UCSD-AML1 (cell line): Measurements from ENCODE around the gene RFX1.
A peak's percentile ranks its signal among the peaks of the same experiment; 100 is the strongest.
"Not testable (repeated sequence)": the region's sequence is repeated elsewhere in the genome, so short reads cannot be mapped to it uniquely, and the experiment has no call there.

Source experiments
- DNase-seq: peaks from one replicate; lab custom pipeline; 2025; ENCODE audit not compliant: unreplicated experiment; lab: John Stamatoyannopoulos, UW

The RFX1 gene

DNA sequence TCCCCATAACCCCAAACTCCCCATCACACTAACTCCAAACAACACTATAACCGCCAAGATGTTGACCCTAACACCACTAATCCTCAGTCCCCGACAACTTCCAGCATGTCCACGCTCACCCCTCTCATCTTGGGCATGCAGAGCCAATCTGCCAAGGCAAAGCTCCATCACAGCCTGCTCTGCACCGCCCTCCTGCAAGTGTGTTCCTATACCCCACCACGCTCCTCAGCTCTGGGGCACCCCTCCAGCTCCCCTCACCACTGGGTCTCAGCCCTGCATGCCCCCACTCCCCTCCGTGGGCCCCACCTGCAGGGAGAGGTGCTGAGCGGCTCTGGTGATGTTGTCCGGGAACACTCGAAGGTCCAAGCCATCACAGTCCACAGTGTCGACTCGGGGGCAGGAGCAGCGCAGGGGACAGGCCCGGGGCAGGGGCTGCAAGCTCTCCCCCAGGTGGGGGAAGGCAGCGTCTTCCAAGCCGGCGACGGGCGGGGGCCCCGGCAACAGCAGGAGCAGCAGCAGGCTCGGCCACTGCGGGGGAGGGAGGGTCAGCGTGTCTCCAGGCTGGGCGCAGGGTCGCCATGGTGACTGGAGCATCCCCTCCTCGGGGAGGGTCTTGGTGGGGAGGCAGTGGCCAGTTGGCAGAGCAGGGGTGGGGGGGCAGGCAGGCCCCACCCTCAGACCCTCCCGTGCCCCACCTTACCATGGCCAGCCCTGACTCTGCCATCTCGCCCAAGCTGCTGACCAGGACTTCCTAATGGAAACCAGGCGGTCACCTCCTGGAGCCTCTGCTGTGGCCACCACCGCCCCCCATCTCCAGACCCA is 68.4 kb downstream of the RFX1 start:
- DNase-seq: no peak

DNA sequence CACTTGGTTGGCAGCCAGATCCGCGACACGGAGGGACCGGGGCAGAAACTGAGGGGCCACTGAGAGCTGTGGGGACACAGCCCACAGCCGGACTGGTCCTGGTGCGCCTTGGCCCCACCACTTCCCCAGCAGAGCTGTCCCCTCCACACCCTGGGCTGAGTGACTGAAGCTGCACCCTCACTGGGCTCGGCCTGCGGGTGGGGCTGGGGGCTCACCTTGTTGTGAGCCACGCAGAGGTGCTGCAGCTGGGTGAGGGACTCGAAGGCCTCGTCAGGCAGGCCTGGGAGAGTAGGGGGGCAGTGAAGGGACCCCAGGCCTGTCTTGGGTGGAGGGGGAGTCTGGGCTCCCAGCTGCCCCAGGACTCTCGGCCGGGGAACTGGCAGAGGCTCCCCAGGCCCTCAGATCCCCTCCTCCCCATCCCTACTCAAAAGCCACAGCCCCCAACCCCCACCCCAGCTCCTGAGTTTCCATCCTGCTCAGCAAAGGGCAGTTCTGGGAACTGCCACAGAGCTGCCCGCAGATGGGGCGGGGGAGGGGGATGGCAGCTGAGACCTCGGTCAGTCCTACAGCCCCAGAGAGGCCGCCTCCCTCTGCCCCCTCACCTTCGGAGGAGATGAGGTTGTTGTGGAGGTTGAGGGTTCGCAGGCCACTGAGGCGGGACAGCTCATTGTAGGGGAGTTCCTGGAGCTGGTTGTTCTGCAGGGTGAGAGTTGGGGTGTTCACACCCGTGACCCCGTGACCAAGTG is 70.2 kb downstream of the RFX1 start:
- peak; percentile 83 for DNase-seq

DNA sequence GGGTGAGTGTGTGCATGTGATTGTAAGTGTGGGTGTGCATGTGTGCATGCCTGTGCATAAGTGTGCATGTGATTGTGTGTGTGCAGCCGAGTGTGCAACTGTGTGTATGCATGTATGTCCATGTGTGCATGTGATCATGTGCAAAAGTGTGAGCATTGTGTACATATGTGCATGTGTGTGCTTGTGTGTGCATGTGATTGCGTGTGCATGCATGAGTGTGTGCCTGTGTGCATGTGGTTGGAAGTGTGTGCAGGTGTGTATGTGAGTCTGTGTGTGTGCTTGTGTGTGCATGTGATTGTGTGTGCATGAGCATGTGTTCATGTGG is 71.4 kb downstream of the RFX1 start:
- DNase-seq: no peak

DNA sequence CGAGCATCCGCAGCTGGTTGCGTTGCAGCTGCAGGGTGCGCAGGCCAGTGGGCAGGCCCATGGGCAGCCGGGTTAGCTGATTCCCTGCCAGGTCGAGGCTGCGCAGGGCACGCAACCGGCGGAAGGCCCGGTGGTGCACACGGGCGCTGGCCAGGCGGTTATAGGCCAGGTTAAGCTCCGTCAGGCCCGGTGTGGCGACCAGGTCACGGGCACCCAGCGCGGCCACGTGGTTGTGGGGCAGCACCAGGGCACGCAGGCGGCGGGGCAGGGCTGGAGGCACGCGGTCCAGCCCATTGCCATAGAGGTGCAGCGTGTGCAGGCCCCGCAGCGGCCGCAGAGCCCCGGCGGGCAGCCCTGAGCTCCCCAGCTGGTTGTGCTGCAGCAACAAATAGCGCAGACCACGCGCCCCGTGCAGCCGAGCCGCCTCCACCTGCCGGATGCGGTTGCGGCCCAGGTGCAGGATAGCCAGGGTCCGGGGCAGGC is 73.2 kb downstream of the RFX1 start:
- no peak for DNase-seq

DNA sequence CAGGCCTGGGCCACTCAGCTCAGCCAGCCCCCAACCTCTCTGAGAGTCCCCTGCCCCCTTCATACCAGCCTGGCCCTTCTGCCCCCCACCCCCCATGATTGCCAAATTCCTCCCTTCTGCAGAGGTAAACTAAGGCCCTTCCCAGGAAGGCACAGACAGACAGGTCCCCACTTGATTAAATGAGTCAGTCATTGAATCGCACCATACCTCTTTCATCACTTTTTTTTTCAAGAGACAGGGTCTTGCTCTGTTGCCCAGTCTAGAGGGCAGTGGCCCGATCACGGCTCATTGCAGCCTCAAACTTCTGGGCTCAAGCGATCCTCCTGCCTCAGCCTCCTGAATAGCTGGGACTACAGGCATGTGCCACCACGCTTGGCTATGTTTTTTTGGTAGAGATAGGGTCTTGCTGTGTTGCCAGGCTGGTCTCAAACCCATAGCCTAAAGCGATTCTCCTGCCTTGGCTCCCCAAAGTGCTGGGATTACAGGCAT is 73.9 kb downstream of the RFX1 start:
- DNase-seq: no peak

DNA sequence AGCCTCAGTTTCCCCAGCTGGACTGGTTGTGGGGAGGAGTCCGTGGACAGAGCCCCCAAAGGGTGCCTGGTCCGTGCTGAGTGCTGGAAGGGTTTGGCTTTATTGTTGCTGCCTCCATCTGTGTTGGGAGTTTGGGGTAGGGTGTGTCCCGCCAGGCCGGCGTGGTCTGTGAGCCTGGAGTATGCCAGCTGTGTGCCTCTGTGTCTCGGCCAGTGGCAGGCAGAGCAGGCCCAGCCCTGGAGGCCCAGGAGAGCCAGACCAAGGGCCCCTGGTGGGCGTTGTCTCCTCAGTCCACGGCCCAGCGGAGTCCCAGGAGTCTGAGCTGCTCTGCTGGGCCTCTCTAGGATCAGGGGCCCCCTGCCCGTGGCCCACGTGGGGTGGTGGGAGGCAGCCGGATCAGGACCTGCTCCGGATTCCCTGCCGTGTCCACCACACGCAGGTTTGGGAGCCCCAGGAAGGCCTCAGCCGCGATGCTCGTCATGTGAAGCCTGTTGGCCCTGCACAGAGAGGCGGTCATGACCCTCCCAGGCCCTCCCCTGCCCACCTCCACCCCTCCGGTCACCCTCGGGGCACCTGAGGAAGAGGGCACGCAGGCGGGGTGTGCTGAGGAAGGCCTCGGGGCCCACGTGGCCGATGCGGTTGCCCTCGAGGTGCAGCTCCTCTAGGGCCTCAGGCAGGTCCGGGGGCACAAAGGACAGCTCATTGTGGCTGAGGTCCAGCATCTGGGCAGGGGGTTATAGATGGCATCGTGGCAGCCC is 74.5 kb downstream of the RFX1 start:
- DNase-seq: no peak

DNA sequence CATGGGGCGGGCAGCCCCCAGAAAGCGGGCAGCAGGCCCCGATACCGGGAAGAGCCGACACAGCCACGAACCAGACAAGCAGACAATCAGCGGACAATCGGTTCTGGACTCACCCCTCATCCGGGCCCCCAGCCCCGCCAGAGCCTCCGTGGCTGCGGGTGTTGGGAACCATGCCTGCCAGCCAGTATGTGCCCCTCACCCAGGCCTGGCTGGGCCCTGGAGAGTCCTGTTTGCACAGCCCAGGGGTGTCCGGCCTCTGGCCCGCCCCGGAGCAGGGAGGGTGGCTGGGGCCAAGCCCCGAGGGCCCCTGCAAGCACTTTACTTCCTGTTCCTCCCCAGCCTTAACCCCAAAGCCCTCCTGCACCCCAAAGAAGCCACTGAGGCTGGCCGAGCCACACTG is 75.7 kb downstream of the RFX1 start:
- no peak for DNase-seq

DNA sequence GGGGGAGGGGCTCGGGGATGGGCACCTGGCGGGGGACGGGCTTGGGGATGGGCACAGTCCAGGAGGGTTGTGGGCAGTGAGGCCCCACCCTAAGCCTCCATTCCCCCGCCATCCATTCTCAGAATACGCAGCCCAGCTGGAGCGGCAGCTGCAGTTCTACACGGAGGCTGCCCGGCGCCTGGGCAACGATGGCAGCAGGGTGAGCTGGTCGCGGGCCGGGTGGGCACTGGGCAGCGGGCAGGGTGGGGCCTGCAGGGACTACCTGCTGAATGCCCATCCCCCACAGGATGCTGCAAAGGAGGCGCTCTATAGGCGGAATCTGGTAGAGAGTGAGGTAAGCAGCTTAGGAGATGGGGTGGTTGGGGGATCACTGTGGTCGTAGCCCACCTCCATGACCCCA is 76.2 kb downstream of the RFX1 start:
- DNase-seq: no peak

DNA sequence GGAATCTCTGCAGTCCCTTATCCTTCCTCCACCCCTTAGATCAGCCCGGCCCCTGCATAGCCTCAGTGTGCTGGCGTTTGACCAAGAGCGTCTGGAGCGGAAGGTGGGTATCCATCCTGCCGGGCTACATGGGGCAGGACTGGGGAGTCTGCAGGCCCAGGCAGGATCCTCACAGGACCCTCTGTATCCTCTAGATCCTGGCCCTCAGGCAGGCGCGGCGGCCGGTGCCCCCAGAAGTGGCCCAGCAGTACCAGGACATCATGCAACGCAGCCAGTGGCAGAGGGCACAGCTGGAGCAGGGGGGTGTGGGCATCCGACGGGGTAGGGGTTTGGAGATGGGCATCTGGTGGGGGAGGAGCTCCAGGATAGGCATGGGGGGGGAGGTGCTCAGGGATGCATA is 76.8 kb downstream of the RFX1 start:
- no peak for DNase-seq

DNA sequence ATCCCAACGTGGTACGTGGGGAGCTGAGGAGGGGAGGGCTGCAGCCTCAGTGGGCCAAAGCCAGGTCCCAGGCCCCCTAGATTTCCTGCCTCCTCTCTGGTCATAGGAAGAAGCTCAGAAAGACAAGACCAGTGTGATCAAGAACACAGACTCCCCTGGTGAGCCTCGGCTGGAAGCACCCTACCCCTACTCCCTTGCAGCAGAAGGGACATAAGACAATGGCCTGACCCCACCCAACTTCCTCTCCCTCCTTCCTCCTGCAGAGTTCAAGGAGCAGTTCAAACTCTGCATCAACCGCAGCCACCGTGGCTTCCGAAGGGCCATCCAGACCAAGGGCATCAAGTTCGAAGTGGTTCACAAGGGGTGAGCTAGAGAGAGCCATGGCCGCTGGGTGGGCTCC is 79.4 kb downstream of the RFX1 start:
- peak; percentile 42 for DNase-seq

DNA sequence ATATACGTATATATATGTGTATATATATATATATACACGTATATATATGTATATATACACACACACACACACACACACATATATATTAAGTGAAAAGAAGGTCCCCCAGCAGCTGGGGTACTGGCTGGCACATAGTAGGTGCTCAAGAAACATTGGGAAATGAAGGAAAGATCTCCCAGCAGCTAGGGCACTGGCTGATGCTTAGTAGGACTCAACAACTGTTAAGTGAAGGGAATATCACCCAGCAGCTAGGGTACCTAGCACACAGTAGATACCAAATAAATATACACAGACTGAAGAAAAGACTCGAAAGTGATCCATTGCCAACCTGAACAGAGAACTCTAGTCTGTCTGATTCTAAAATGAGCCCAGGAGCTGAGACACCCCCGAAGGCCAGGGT is 80.1 kb downstream of the RFX1 start:
- no peak for DNase-seq

DNA sequence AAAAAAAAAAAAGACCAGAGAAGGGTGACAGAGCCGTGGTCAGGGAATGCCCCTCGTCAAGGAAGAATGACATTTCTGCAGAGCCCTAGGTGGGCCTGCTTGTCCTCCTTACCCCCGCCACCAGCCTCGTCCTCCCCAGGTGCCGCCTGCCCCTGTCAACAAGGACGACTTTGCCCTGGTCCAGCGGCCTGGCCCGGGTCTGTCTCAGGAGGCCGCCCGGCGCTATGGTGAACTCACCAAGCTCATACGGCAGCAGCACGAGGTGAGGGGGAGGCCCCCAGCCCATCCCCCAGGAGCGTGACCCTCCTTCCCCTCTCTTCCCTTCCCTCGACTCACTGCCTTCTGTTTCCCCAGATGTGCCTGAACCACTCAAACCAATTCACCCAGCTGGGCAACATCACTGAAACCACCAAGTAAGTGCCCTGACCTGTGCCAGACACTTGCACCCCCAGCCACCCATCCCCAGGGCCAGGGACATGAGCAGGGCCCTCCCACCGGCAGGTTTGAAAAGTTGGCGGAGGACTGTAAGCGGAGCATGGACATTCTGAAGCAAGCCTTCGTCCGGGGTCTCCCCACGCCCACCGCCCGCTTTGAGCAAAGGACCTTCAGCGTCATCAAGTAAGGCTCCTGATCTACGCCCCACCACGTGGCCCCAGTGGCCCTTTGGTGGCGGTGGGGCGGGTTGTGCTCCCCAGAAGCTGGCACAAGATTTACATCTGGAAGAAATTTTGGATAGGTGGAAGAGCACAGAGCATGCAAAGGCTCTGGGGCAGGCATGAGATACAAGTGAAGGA is 82.7 kb downstream of the RFX1 start:
- no peak for DNase-seq

DNA sequence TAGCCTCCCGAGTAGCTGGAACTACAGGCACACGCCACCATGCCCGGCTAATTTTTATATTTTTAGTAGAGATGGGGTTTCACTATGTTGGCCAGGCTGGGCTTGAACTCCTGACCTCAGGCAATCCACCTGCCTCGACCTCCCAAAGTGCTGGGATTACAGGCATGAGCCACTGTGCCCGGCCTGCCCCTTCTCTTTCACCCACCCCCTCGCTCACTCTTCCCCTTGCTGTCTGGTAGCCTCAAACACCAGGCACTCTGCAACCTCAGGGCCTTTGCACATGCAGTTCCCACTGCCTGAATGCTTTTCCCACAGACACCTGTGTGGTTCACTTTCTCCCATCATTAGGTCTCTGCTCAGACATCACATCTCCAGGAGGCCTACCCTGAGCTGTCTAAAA is 84.0 kb downstream of the RFX1 start:
- not testable (repeated sequence) for DNase-seq

DNA sequence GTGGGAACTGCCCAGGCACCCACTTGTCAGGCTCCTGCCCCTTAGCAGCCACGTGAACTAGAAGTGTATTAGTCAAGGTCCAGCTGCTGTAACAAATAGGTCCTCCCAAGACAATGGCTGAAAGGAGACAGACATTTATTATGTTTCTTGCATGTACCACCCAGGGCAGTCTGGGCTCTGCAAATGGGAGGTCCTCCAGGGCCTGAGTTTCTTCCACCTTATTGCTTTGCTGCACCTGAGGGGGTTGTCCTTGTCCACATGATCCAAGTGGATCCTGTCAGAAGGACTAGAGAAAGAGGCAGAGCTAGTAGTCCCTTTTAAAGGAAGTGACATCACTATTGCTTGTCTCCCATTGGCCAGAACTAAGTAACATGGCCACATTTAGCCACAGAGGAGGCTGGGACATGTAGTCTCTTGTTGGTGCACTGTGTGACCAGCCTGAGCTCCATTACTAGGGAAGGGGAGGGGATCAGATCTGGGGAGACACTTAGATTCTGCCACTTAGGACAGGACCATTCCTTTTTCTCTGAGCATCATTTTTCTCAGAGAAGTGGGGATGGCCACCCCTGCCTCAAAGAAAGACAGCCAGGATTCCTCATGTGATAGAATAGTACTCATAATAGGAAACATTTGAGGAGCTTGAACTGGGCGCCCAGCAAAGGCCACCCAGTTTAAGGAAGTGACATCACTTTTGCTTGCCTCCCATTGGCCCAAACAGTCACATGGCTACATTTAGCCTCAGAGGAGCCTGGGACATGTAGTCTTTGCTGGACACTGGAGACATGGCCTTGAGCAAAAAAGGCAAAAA is 85.0 kb downstream of the RFX1 start:
- peak; percentile 52 for DNase-seq

DNA sequence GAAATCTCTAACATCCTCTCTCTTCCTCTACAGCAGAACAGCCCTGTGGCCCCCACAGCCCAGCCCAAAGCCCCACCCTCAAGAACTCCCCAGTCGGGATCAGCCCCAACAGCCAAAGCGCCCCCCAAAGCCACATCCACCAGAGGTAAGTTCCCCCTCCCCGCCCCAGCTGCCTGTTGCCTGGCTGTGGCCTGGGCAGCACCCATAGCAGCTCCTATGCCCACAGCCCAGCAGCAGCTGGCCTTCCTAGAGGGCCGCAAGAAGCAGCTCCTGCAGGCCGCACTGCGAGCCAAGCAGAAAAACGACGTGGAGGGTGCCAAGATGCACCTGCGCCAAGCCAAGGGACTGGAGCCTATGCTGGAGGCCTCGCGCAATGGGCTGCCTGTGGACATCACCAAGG is 85.6 kb downstream of the RFX1 start:
- DNase-seq: no peak

DNA sequence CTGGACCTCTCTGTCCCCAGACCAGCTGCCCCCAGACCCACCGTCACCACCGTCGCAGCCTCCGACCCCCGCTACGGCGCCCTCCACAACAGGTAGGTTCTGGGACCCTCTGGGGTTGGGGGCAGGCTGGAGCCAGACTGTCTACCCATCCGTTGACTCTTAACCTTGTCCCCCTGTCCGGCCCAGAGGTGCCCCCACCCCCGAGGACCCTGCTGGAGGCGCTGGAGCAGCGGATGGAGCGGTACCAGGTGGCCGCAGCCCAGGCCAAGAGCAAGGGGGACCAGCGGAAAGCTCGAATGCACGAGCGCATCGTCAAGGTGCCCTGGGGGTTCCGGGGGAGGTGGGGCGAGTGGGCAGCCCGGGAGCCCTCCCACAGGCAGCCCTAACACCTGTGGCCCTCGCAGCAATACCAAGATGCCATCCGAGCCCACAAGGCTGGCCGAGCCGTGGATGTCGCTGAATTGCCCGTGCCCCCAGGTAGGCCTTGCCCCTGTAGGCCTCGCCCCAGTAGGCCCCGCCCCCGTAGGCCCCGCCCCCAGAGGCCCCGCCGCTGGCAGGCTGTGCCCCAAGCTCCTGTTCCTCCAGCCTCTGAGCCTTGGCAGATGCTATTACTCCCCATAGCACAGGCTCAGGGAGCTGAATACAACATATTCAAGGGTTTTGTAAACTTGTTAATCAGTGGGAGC is 87.3 kb downstream of the RFX1 start:
- DNase-seq: no peak

DNA sequence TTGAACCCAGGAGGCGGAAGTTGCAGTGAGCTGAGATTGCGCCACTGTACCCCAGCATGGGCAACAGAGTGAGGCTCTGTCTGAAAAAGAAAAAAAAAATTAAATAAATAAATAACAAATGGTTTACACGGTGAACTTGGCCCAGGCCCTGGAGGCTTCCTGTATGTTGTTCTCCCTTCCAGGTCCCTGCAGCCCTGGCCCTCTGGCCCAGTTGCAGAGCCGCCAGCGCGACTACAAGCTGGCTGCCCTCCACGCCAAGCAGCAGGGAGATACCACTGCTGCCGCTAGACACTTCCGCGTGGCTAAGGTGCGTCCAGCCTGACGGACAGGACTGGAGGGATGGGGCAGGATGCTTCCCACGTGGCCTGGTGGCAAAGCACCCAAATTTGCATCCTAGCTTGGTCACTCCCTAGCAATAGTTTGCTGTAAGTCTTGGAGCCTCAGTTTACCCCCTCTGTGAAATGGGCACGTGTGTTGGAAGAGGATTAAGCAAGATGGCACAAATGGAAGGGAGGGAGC is 88.2 kb downstream of the RFX1 start:
- no peak for DNase-seq

DNA sequence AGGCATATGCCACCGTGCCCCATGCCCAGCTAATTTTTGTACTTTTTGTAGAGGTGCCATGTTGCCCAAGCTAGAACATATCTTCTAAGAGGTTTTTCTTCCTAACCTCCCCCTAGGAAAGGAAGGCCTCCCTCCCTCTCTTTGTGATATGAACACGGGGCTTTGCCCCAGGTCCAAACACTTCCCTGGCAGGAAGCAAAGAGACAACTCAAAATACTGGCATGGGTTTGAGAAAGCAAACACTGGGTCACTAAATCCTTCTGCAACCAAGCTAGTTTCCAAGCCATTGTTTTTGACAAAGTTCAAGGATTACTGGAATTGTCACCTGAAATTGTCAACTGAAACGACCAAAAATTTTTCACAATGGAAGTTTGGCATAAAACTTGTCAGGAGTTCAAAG is 91.3 kb downstream of the RFX1 start:
- no peak for DNase-seq

DNA sequence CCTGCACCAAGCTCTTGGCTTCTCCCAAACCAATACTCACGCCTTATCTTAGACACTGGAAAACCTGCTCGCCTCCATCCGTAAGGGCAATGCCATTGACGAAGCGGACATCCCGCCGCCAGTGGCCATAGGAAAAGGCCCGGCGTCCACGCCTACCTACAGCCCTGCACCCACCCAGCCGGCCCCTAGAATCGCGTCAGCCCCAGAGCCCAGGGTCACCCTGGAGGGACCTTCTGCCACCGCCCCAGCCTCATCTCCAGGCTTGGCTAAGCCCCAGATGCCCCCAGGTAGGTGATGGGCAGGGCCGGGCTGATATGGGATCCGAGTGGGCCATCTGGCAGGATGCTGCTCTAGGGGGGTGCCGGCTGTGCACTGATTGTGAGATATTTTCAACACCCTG is 92.8 kb downstream of the RFX1 start:
- no peak for DNase-seq
